NCI-H524 treated with DMSO at 0.1 percent for 48 hours (cell line): ENCODE results near the gene TRNP1.
"Not testable (repeated sequence)": the region's sequence is repeated elsewhere in the genome, so short reads cannot be mapped to it uniquely, and the experiment has no call there.

Experiments used
- DNase-seq: peaks from one replicate; lab custom pipeline; 2025; lab: John Stamatoyannopoulos, UW

Gene TRNP1, protein sequence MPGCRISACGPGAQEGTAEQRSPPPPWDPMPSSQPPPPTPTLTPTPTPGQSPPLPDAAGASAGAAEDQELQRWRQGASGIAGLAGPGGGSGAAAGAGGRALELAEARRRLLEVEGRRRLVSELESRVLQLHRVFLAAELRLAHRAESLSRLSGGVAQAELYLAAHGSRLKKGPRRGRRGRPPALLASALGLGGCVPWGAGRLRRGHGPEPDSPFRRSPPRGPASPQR

DNA sequence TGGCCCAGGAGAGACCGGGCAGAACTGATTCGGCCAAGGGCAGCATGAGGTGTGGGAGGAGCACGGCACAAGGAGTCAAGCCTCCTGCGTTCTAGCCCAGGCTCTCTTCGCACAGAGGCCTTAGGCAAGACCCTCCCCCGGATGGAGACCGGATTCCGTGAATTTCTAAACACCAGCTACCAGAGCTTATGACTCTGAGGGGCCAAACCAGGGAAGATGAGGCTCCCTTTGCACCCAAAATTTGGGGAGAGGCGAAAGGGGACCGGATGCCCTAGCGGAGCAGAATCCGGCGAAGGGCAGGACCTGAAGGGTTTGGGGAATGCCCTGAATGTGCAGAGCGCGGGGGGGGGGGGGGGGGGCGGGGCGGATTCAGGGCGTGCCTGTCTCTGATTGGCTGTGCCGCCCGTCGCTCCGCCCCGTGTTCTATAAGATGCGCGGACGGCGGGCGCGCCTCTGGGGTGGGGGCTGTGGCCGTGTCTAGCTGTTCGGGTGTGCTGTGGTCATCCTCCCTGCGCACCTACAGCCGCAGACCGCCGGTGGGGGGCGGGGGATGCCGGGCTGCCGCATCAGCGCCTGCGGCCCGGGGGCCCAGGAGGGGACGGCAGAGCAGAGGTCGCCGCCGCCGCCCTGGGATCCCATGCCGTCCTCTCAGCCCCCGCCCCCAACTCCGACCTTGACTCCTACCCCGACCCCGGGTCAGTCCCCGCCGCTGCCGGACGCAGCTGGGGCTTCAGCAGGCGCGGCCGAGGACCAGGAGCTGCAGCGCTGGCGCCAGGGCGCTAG, at the start of gene TRNP1:
Gene TRNP1 (plus strand): TSS at position 456 of the 783 bp plus-strand sequence. CDS start 95 bp downstream, at position 551.
- DNase-seq, result no peak

DNA sequence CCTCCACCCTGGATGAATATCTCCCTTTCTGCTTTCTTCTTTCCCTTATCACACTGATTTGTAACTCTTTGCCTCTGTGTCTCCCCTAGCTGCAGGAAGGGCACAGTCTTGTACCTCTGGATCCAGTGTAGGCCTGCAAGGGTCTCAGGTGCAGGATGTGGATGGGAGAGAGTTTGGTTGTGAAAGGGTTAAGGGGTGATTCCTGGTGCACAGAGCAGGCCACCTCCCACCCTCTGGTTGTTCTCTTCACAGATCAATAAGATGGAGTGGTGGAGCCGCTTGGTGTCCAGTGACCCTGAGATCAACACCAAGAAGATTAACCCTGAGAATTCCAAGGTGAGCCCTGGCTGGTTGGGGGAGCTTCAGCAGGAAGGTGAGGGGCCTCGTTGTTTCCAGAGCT, 48.4 kb upstream of the TRNP1 start:
- DNase-seq, result no peak

DNA sequence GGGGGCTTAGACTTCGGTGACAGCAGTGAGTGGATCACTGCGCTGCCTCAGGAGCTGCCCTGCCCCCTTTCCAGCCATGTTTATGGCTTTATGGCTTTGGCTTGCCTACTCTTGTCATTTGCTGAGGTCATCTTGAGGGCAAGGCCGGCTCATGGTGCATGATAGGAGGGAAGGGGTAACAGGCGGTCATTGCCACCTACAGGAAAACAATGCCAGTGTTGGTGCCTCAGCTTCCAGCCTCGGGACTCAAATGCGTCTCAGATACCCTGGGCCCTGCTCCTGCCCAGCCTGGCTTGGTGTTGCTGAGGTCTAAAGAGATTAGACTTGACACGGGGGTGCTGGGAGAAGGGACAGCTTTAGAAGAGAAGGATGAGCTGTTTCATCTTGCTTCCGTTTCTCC, 47.8 kb upstream of the TRNP1 start:
- DNase-seq, result no peak

DNA sequence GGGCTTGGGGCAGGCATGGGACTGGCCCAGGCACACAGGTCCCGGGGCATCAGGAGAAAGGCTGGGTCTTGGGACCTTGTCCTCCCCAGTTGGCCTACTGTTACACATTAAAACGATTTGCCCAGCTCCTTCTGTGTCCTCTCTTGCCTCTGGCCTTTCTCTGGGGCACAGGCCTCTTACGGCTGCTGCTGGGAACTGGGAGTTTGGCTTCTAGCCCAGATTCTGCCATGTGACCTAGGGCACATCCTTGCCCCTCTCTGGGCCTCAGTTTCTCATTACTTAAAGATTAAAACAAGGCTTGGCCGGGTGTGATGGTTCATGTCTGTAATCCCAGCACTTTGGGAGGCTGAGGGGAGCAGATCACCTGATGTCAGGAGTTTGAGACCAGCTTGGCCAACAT, 47.2 kb upstream of the TRNP1 start:
- no peak for DNase-seq

DNA sequence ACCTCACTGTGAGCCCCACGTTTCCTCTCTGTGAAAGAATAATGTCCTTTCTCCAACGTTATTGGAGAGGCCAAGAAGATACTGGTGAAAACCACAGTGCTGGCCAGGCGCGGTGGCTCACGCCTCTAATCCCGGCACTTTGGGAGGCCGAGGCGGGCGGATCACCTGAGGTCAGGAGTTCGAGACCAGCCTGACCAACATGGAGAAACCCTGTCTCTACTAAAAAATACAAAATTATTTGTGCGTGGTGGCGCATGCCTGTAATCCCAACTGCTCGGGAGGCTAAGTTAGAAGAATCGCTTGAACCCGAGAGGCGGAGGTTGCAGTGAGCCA, 44.8 kb upstream of the TRNP1 start:
- DNase-seq, result not testable (repeated sequence)

DNA sequence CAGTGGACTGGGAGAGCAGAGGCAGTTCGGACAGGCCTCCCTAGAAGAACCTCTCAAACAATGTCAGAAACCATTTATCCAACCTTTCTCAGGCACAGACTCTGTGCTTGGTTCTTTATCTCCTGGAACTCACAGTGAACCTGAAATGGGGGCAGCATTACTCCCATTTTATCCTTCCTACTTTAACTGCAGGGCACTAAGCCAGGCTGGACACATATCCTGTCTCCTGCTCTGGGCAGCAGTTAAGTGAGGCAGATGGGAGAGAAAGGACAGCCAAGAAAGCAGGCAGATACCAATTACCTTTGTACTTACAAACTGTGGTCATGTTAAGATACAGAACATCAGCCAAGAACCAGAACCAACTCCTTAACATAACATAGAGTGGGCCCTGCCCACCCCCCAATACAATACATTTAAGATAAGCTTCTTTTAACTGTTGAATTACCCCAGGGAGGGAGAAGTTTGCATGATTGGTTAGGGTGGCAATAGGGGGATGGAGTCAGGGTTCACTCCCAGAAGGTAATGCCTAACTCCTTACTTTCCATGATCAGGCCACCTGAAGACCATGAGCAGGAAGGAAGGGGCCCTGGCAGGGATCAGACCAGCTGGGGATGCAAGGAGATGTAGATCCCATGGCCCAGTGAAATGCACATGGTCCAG, 44.1 kb upstream of the TRNP1 start:
- no peak for DNase-seq

DNA sequence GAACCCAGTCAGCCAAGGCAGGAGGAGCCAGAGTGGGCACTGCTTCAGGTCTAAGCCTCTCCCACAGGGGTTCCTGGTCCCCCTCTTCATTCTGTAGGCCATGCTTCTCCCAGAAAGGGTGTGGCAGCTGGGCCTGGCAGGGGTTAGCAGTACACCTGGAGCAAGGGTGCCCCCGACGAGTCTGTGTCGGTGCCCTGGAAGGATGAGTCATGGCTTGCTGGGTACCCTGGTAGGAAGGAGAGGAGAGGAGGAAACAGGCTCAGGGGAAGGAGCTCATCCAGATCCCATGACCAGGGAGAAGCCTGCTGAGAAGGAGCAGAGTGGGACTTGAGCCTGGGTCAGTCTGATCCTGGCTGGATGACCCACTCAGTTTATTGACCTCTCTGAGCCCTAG, 43.6 kb upstream of the TRNP1 start:
- no peak for DNase-seq

DNA sequence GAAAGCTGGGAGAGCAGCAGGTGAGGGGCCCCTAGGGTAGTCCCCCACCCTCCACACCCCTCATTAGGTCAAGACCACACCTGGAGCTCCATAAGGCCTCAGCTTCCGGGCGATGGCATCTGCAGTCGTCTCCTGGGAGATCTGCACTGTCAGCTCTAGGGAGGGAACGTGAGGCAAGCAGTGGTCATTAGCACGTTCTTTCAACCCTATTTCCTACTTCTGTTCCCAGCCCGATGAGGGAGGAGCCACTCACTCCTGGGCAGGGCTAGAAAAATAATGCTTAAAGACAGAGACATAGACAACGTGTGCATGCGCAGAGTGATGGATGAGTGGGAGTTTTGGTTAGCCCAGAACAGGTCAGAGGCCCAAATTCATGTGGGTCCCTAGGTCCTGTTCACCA, 42.9 kb upstream of the TRNP1 start:
- DNase-seq, result no peak

DNA sequence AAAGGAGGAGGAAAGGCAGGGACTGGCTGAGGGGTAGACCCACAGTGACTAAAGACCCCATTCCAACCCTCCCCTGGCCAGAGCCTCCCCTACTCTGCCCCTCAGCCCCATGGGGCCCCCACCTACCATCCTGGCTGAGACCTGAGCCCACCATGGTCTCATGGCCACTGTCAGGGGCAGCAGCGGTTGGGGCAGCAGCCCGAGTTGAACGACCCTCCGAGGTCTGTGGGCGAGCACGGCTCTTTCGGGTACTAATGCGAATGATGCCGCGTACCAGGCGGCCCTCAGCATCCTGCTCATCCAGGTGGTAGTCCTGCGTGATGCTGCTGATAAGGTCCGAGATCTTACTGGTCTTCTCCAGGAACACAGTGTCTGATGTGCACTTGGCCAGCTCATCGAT, 42.3 kb upstream of the TRNP1 start:
- DNase-seq, result no peak

DNA sequence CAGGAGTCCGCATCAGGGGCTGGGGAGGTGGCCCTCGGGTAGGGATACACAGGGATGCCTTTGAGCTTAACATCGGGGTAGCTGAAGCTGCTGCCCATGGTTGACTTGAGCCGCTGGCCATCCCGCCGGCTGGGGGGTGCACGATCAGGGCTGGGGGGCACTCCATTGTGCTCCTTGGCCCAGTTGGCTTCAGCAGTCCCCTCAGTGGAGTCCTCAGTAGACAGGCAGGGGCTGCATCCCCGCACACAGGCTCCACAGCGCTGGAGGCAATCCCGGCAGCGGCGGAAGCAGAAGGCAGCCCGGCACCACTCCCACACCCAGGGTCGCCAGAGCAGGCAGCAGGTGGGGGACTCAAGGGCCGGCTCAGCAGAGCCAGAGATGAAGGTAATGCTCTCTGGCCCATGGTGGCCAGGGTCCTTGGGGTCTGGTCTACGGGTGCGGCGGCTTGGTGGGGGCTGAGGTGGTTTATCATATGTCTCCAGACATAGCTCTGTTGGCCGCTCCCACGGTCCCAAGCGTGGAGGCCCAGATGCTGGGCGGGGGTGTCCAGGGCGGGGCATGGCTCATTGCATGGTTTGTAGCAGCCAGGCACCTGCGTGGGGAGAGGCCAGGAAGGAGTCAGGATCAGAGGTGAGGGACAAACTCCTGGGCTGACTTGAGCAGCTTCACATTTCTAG, 41.5 kb upstream of the TRNP1 start:
- no peak for DNase-seq

DNA sequence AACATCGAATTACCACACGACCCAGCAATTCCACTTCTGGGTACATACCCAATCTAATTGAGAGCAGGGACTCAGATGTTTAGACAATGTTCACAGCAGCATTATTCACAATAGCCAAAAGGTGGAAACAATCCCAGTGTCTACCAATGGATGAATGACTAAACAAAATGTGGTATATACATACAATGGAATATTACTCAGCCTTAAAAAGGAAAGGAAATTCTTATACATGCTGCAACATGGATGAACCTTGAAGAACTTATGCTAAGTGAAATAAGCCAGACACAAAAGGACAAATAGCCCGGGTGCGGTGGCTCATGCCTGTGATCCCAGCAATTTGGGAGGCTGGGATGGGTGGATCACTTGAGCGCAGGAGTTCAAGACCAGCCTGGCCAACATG, 40.1 kb upstream of the TRNP1 start:
- no peak for DNase-seq

DNA sequence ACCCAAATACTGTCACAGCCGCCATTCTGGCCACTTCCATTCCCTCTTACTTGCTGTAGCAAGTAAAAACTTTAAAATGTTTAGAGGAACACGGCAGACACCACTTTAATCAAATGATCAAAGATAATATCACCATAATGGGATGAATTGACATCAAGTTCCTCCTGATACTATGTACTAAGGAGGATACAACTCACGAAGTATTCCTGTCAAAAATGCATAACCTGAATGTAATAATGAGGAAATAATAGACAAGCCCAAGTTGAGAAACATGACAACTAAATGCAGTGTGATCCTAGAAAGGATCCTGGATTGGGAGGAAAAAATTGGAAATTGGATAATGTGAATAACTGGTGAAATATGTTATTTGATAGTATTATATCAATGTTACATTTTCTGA, 37.2 kb upstream of the TRNP1 start:
- DNase-seq, result no peak

DNA sequence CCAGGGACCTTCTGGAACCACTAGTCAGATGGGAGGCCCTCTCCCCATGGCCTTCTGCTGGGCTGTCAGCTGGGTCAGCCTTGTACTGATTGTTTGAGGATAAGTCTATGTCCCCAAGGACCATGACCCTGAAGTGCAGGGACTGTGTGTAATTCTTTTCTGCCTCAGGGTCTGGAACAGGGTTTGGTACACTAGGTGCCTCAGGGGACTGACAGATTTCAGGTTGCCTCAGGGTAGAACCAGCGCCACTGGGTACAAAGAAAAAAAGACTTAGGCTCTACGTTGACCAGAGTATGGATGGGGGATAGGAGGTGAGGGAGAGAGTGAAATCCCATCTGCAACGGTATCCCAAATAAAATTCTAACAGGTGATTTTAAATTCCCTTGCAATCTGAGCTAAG, 36.2 kb upstream of the TRNP1 start:
- no peak for DNase-seq

DNA sequence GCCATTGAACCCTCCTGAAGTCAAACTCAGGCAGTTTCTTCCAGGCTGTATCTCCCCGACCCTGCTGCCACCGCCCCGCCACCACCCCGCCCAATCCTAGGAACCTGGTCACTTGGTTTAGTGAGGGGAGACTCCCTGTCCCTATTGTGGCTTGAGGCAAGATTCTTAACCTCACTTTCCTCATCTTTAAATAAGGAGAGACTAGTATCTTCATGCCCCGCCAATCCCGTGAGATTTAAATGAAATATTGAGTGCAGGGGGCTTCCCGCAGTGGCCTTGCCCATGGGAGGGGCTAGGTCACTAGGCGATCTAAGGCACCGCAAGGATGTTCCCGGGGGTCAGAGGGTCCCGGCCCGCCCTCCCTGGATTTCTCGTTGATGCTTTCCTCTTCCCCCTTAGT, 34.2 kb upstream of the TRNP1 start:
- DNase-seq, result no peak

DNA sequence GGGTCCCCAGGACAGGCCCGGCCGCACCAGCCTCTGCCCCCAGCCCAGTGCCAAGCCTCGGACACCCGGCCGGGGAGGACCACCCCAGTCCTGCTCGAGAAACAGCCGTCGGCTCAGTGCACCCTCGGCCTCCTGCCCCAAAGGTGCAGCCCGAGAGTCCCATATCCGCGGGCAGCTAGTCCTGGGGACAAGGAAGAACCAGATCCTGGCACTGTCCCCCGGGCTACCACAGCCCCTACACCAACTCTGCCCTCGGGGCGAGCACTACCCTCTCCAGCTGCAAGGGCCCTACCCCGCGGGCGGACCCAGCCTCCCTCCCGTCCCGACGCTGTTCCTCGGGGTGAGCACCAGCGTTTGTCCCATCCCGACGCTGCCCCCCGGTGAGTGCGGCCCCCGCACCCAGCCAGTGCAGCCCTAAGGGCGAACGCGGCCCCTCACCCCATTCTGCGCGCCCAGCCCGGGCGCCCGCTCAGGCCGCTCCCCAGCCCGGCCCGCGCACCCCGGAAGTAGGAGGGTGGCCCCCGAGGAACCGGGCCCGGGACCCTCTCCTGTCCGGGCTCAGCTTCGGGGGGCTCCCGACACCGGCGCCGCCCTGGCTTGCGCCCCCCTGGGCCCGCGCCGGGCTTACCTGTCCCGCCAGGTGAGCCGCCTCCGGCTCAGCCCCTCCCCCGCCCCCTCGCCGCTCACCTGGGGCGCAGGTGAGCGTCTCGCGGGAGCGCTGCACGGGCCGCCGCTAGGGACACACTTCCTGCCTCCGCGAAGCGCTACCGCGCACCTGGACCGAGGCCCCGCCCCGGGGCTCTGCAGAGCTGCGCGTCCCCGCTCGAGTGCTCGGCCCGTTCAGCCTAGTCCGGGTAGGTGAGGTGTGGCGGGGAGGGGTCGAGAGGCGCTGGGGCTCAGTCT, 33.5 kb upstream of the TRNP1 start, which contains the start of gene KDF1:
Gene KDF1 (minus strand): TSS at position 747 of the 903 bp plus-strand sequence. CDS start 8,088 bp downstream, outside the sequence.
- DNase-seq, result no peak

DNA sequence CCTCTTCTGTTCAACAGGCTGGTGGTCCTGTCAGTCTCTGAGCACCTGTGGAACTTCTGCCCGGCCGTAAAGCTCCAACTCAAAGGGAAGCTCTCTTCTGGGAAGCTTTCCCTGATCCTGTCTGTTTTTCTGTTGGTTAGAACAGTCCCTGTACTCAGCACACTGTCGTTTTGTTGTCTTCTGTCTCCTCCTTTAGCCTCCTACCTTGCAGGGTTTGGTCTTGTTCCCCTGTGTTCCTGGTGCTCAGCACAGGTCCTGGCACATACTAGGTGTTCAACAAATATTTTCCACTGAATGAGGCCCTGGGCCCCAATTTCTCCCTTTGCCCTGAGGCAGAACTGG, 32.9 kb upstream of the TRNP1 start:
- no peak for DNase-seq

DNA sequence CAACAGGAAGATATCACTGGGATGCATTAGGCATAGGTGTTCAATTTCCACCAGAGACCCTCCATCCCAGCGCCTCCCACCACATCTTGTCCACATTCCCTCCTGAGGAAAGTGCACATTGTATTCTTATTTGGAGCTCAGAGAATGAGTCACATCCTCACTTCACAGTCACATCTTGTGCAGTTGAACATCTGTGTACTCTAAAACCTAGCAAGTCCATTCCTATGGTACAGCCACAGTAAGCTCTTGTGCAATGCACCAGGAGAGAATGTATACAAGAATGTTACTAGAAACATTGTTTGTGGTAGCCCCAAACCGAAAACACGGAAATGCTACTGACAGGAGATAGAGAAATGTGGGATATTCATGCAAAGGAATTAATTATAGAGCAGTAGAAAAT, 31.7 kb upstream of the TRNP1 start:
- no peak for DNase-seq

DNA sequence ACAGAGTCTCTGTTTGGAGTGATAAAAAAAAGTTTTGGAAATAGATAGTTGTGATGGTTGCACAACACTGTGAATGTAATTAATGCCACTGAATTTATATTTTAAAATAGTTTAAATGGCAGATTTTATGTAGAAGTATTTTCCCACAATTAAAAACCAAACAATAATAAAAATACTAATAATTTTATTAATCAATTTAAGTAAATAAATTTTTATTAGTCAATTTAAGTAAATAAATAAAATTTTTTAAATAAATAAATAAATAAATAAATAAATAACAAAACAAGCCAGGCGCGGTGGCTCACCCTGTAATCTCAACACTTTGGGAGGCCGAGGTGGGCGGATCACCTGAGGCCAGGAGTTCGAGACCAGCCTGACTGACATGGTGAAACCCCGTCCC, 28.3 kb upstream of the TRNP1 start:
- DNase-seq, result no peak

DNA sequence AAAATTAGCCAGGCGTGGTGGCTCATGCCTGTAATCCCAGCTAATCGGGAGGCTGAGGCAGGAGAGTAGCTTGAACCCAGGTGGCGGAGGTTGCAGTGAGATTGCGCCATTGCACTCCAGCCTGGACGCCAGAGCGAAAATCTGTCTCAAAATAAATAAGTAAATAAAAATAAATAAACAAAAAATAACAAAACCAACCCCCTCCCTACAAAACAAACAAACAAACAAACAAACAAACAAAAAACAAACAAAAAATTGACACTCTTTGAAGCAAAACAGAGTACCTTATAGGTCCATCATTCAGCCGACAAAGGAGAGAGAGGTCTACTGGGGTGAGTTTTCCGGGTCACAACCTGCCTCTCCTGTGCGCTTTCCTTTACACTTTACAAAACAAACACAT, 27.9 kb upstream of the TRNP1 start:
- DNase-seq, result no peak

DNA sequence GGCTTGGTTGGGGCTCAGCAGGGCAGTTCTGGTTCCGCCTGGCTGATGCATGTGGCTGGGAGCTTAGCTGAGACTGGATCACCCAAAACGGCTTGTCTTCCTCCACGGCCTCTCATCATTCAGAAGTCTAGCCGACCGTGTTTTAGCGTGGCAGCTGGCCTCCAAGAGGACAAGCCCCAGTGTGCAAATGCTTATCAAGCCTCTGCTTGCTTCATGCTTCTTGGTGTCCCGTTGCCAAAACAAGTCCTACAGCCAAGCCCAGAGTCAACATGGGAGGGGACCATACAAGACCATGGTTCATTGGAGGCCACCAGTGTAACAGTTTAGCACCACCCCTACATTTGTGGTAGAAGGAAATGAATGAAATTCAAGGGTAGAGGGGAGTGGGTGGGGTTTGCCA, 22.7 kb upstream of the TRNP1 start:
- no peak for DNase-seq

DNA sequence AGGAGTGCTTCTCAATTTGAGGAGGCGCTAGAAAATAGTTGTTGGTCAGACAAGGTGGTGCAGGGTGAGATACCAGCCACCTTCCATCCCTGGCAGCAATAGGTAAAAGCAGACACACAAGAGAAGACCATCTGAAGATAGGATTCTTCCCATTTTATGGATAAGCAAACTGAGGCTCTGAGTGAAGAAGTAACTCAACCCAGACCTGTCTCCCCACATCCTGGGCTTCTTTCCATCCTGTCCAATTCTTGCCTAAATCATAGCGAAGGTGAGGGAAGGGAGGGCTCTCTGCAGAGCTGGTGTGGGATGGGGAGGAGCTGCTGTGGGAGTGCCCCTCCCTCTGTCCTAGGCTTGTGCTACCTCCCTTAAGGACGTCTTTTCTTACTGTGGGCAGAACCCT, 21.9 kb upstream of the TRNP1 start:
- no peak for DNase-seq

DNA sequence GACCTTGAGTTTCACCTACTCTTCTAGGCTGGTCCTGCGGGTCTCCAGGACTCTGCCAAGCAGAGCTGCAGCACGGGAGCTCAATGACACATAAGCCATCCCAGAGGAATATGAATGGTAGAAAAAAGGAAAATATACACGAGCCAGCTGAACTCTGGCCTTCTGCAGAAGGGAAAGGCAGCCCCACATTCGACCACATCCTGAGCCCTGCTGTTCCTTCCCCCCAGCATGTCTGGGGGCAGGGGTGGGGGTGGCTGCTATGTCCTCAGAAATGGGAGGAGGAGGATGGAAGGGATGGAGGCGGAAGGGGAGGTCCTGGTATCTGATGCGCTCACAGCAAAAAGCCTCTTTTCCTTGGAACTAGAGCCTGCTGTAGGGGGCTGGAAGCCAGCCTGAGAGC, 21.1 kb upstream of the TRNP1 start:
- no peak for DNase-seq
